GM15510 (cell line): ENCODE measurements around the gene MCC.

Experiments used
- POLR2A ChIP-seq: IDR thresholded peaks from 3 replicates; pipeline ENCODE4 v1.6.1; 2011; ENCODE audit warnings: borderline replicate concordance; ENCODE audit not compliant: insufficient read length; ENCODE audit errors: extremely low read depth

Gene MCC

GRCh38 chr5:113404269-113404668 is 84.0 kb downstream of the MCC start:
- TF ChIP-seq POLR2A: no peak

GRCh38 chr5:113397046-113397445 is 91.2 kb downstream of the MCC start:
- no peak for TF ChIP-seq POLR2A

- TF ChIP-seq POLR2A: no peak
These were observed 93.6 kb downstream of the MCC start for GRCh38 chr5:113394658-113395057.

GRCh38 chr5:113390224-113390623 is 98.0 kb downstream of the MCC start:
- TF ChIP-seq POLR2A: no peak

GRCh38 chr5:113389116-113389515 is 99.1 kb downstream of the MCC start:
- no peak for TF ChIP-seq POLR2A

- no peak for TF ChIP-seq POLR2A
These were observed 100.4 kb downstream of the MCC start for GRCh38 chr5:113387844-113388243.

GRCh38 chr5:113384782-113385285 is 103.4 kb downstream of the MCC start:
- TF ChIP-seq POLR2A: no peak

GRCh38 chr5:113382731-113383130 is 105.5 kb downstream of the MCC start:
- TF ChIP-seq POLR2A: no peak

- TF ChIP-seq POLR2A: no peak
These were observed 106.5 kb downstream of the MCC start for GRCh38 chr5:113381791-113382190.

GRCh38 chr5:113380807-113381326 is 107.4 kb downstream of the MCC start:
- TF ChIP-seq POLR2A: no peak

GRCh38 chr5:113379936-113380806 is 108.1 kb downstream of the MCC start:
- TF ChIP-seq POLR2A: no peak

GRCh38 chr5:113378959-113379541 is 109.2 kb downstream of the MCC start:
- TF ChIP-seq POLR2A: no peak

GRCh38 chr5:113378514-113378913 is 109.7 kb downstream of the MCC start:
- no peak for TF ChIP-seq POLR2A

GRCh38 chr5:113378081-113378480 is 110.2 kb downstream of the MCC start:
- no peak for TF ChIP-seq POLR2A

GRCh38 chr5:113376640-113377039 is 111.6 kb downstream of the MCC start:
- no peak for TF ChIP-seq POLR2A

- TF ChIP-seq POLR2A: no peak
These were observed 112.7 kb downstream of the MCC start for GRCh38 chr5:113375480-113376060.

GRCh38 chr5:113373426-113373825 is 114.8 kb downstream of the MCC start:
- no peak for TF ChIP-seq POLR2A
